Lung (tissue), 12 donors: ENCODE data around the gene EIF3K. TPM values are rescaled to one million over a fixed set of nuclear protein-coding genes. Genes with fewer than 3 reads are reported as not detected.

Experiments
- ATAC-seq: fragments of 200-7000 bp; cut with Tn5 transposase; one replicate; pipeline ENCODE4 v1.9.1; 2020; ENCODE audit warnings: moderate number of reproducible peaks; ENCODE audit not compliant: insufficient read depth, low FRiP score
- DNase-seq, 3 donors: peaks; one replicate each; pipeline ENCODE4 v3.0.0-alpha.2; 2013 to 2017
- H3K27ac ChIP-seq, 2 donors: one replicate each; pipeline ENCODE4 v1.5.1; 2013; ENCODE audit warnings: mild to moderate bottlenecking in 2 of 2, moderate library complexity in 2 of 2, control low read depth in 1 of 2, inconsistent platforms in 1 of 2, low read depth in 1 of 2, low read length in 1 of 2
- H3K27me3 ChIP-seq, 3 donors: one replicate each; pipeline ENCODE4 v1.5.1; 2013; ENCODE audit warnings: low read length in 2 of 3; ENCODE audit not compliant: control insufficient read depth in 3 of 3, insufficient read depth in 3 of 3
- H3K36me3 ChIP-seq, 4 donors: one replicate each; pipeline ENCODE4 v1.5.1; 2013; ENCODE audit warnings: low read length in 4 of 4, mild to moderate bottlenecking in 1 of 4, moderate library complexity in 1 of 4; ENCODE audit not compliant: control insufficient read depth in 4 of 4, insufficient read depth in 4 of 4
- H3K4me1 ChIP-seq, 5 donors: one replicate each; pipeline ENCODE4 v1.5.1; 2013; ENCODE audit warnings: low read length in 5 of 5, mild to moderate bottlenecking in 2 of 5, moderate library complexity in 1 of 5; ENCODE audit not compliant: control insufficient read depth in 5 of 5, insufficient read depth in 5 of 5
- H3K4me3 ChIP-seq: one replicate; pipeline ENCODE4 v1.5.1; 2013; ENCODE audit warnings: mild to moderate bottlenecking, control low read depth, moderate library complexity
- H3K9ac ChIP-seq, 2 donors: one replicate each; pipeline ENCODE4 v1.5.1; 2013; ENCODE audit warnings: low read length in 2 of 2, control low read depth in 1 of 2; ENCODE audit not compliant: insufficient read depth in 1 of 2
- H3K9me3 ChIP-seq, 4 donors: one replicate each; pipeline ENCODE4 v1.5.1; 2013; ENCODE audit warnings: low read length in 3 of 4, mild to moderate bottlenecking in 1 of 4, moderate library complexity in 1 of 4; ENCODE audit not compliant: control insufficient read depth in 4 of 4, insufficient read depth in 3 of 4
- WGBS, 2 donors: extraction: QIAGEN DNeasy Blood & Tissue Kit; methylation state at CpG; one replicate each; pipeline ENCODE4 v1.1.7; 2013; 5-methylcytosine and 5-hydroxymethylcytosine counted together
- polyA plus RNA-seq, 2 donors: library from polyadenylated mRNA; stranded (reverse); fragments of 200-250 nt; gene quantifications; one replicate each; pipeline ENCODE4 v1.2.1, GENCODE V29; 2013
- total RNA-seq, 2 donors: library from RNA; depleted of rRNA in 1 of 2; stranded (reverse); fragments of >200 nt in 1 of 2; gene quantifications; one replicate each; pipeline ENCODE4 v1.2.1, GENCODE V29; 2014 to 2021
- TF ChIP-seq, protein P1 (sequence below): IDR thresholded peaks from 2 replicates; pipeline ENCODE4 v1.5.1; 2012; ENCODE audit warnings: mild to moderate bottlenecking; ENCODE audit errors: control extremely low read depth, extremely low read depth
- donor health status: control.
- donor health status: control.
- donor health status: Bipolar disorder and iron deficiency.
- donor health status: healthy.
- donor health status: DM: yes; HTN: yes; CAD: no.

EIF3K gene
- total and polyA plus RNA-seq, 4 donors: 142 to 344 (median 255) TPM

GRCh38 chr19:38606131-38606530 lies 12.9 kb upstream of the EIF3K start:
- H3K4me1 ChIP-seq: no peaks in the 10 kb centered on the region
- no peaks in the 10 kb centered on the region for H3K27me3 ChIP-seq
- no peak for ATAC-seq

GRCh38 chr19:38614289-38614688 lies 4.7 kb upstream of the EIF3K start:
- H3K36me3 ChIP-seq: no peaks in the 10 kb centered on the region
- ATAC-seq (no peak), DNase-seq (no peak)
- H3K27me3 ChIP-seq: no peaks in the 10 kb centered on the region
- no peaks in the 10 kb centered on the region for H3K9me3 ChIP-seq
- no peak overlapping the region for H3K4me3 ChIP-seq
- peaks cover 0 to 10% (median 8%) of the 10 kb centered on the region in 5 donors for H3K4me1 ChIP-seq
- H3K9ac ChIP-seq: no peak overlapping the region
- H3K27ac ChIP-seq: no peak overlapping the region
- 79 to 95% methylated on average over 3 of the region's 3 CpGs for WGBS, 2 donors
- TF ChIP-seq, protein P1, sequence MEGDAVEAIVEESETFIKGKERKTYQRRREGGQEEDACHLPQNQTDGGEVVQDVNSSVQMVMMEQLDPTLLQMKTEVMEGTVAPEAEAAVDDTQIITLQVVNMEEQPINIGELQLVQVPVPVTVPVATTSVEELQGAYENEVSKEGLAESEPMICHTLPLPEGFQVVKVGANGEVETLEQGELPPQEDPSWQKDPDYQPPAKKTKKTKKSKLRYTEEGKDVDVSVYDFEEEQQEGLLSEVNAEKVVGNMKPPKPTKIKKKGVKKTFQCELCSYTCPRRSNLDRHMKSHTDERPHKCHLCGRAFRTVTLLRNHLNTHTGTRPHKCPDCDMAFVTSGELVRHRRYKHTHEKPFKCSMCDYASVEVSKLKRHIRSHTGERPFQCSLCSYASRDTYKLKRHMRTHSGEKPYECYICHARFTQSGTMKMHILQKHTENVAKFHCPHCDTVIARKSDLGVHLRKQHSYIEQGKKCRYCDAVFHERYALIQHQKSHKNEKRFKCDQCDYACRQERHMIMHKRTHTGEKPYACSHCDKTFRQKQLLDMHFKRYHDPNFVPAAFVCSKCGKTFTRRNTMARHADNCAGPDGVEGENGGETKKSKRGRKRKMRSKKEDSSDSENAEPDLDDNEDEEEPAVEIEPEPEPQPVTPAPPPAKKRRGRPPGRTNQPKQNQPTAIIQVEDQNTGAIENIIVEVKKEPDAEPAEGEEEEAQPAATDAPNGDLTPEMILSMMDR: no peak

More at GRCh38 chr19:38606131-38606530, 12.9 kb upstream of the EIF3K start:
- H3K9me3 ChIP-seq: no peaks in the 10 kb centered on the region
- 87 to 90% methylated on average over 6 of the region's 6 CpGs for WGBS, 2 donors
- H3K9ac ChIP-seq: no peak overlapping the region
- TF ChIP-seq, protein P1: no peak
- no peak for DNase-seq
- no peak overlapping the region for H3K4me3 ChIP-seq
- H3K36me3 ChIP-seq: no peaks in the 10 kb centered on the region
- H3K27ac ChIP-seq: no peak overlapping the region

DNA sequence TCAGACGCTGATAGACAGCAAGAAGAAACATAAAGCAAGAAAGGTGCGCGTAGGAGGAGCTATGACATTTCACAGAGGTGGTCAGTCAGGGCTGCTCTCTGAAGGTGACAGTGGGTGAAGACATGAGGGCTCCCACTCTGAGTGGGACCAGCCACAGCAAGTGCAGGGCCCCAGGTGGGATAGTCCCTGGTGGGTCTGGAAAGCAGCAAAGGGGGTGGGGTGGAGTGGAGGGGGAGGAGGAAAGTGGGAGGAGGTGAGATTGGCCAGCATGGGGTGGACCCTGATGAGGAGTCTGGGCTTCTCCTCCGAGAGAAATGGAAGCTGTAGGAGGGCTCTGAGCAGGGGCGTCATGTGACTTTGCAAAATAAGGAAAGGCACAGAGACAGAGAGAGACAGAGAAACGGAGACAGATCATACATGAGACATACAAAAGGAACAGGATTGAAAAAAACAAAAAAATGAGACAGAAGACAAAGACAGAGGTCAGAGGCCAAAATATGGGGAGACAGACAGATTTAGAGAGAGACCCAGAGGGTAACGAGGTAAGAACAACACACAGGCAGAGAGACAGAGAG lies 3.9 kb upstream of the EIF3K start:
- H3K27me3 ChIP-seq: no peaks in the 10 kb centered on the region
- peaks cover 3 to 17% (median 13%) of the 10 kb centered on the region in 5 donors for H3K4me1 ChIP-seq
- no peak overlapping the region for H3K9ac ChIP-seq
- no peaks in the 10 kb centered on the region for H3K9me3 ChIP-seq
- TF ChIP-seq, protein P1: no peak
- ATAC-seq (no peak), DNase-seq (no peak)
- H3K27ac ChIP-seq: no peak overlapping the region
- WGBS, 2 donors: 80% methylated on average over 7 of the region's 7 CpGs
- H3K4me3 ChIP-seq: no peak overlapping the region
- no peaks in the 10 kb centered on the region for H3K36me3 ChIP-seq

- Histone ChIP-seq H3K27me3 (no peaks in the 10 kb centered on the region), H3K9ac (no peak overlapping the region), H3K27ac (no peak overlapping the region), H3K36me3 (peaks cover 0 to 9% (median 3%) of the 10 kb centered on the region in 4 donors), H3K4me1 (peaks cover 6 to 18% (median 15%) of the 10 kb centered on the region in 5 donors), H3K4me3 (no peak overlapping the region), H3K9me3 (no peaks in the 10 kb centered on the region)
- TF ChIP-seq, protein P1: no peak
- DNase-seq (no peak), ATAC-seq (no peak)
- 86 to 94% methylated on average over 6 of the region's 6 CpGs for WGBS, 2 donors
Measured at GRCh38 chr19:38616265-38616664, 2.7 kb upstream of the EIF3K start.
